GM15510 (cell line): ENCODE results near the gene GPR132.
A peak's percentile ranks its signal among the peaks of the same experiment; 100 is the strongest.

Experiments
- POLR2A ChIP-seq: IDR thresholded peaks from 3 replicates; pipeline ENCODE4 v1.6.1; 2011; ENCODE audit warnings: borderline replicate concordance; ENCODE audit not compliant: insufficient read length; ENCODE audit errors: extremely low read depth

GPR132 gene

DNA sequence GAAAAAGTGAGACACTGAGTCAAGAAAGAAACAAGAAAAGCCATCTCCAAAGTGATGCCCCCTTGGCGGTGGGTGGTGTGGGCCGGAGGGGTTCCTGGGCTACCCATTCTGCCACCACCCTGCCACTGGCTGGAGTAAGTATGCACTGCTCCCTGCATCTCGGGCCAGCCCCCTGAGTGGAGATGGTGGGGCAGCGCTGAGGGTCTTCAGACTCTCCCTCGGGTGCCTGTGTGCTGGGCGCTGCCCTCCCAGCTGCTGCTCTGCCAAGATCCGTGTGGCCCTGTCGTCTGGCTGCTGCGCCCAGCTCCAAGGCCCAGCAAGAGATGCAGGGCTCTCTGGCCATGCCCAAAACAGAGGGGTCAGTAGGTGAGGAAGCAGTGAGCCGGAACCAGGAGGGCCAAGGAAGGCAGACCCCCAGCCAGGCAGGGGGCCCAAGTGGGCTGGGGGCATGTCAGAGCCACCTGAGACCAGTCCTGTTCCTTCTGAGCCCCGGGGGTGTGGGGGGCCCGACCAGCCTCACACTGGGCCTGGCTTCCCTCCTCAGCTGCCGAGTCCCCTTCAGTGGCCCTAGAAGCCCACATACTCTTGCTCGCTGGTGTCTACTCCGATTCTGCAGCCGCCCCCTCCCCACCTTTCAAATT, 5.2 kb downstream of the GPR132 start:
- peak; percentile 10 for TF ChIP-seq POLR2A

DNA sequence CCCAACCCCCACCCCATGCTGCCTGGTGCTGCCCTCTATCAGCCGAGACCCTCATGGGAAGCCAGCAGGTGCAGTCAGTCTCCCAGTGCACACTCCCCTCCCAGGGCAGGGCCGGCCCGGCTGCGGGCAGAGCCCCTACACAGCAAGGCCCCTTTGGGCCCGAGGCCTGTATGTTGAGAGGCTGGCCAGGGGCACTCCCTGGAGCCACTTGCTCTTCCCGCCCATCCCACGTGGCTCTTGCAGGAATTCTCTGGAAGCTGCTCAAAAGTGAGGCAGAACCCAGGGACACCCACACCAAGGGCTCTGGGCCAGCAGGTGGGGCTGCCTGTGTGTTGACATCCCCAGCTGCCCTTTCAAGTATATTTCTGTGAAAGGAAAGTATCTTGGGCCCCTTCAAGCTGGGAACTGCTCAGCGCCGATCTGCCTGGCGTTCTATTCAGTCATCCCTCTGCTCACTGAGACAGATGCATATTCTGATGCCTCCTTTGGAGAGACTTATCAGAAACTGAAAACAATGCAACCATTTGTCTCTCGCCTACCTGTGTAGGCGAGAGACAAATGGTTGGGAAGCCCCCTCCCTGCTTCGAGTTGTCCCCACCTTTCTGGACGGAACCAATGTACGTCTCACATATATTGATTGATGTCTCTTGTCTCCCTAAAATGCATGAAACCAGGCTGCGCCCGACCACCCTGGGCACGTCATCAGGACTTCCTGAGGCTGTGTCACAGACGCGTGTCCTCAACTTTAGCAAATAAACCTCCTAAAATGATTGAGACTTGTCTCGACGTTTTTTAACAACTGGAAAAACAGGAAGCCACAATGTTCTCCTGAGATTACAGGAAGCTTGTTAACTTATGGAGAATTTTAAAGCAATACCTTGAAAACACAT, 6.0 kb downstream of the GPR132 start:
- TF ChIP-seq POLR2A = no peak

DNA sequence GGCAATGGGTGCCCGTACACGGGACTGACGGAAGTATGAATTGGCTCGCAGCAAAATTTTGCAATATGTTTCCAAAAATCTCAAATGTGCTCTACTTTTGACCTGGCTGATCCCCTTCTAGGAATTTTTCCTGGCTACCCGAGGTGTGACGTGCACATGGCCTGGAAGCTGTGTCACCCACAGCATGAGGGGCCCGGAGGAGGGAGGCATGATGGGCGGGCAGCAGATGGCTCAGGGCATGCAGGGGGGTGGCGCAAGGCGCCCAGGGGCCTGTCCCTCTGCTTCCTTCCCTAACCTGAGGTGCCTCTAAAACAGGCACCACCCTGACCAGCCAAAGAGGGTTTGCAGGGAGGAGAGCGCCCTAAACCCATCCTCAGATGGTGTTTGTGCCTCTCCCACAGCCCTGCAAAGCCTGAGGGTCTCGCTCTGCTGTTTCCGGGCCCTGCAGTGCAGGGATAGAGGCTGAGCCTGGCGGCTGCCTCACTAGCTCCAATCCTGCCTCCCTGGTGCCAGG, 6.7 kb downstream of the GPR132 start:
- TF ChIP-seq POLR2A = no peak

DNA sequence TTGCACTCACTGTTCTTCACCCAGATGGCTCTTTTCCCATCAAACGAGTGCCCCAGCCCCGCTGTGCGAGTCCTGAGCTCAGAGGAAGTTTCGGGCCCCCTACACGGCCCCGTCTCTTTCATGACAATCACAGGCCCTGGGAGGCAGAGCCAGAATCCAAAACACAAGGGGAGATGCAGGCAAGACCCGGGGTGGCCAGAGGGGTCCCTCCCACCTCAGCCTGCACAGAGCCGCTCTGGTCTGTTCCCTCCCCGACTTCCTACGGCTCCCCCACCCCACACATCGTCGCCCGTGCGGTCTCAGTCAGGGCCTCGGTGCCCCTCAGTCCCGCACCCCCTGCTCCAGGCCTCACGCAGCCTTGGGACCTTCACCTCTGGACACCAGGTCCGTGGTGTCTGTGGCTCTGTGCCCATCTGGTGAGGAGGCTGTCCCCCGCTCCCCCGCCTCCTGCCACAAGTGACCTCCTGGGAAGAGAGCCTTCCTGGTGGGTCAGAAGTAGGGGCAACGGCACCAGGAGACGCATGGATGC, 8.9 kb downstream of the GPR132 start:
- TF ChIP-seq POLR2A = no peak

DNA sequence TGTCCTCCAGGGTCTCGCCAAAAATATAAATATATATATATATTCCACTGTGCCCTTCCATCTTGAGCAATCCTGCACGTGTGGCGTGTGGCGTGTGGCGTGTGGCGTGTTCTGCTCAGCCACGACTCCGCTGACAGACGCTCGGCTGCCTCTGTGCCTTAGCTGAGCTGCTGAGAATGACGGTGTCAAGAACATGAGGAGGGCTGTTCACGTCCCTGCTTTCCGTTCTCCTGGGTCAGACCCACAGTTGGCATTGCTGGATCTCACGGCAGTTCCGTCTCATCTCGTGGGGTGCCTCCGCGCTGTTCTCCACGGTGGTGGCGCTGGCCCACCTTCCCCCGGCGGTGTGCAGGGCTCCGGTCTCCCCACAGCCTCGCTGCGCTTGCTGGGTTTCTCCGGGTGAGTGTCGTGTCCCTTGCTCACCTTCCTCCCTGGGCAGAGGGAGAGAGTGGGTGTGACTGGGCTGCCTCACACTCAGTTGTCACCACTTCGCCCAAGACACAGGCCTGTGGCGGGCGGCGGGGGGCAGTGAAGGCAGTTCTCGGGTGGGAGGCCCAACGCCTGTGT, 9.4 kb downstream of the GPR132 start:
- TF ChIP-seq POLR2A = no peak

DNA sequence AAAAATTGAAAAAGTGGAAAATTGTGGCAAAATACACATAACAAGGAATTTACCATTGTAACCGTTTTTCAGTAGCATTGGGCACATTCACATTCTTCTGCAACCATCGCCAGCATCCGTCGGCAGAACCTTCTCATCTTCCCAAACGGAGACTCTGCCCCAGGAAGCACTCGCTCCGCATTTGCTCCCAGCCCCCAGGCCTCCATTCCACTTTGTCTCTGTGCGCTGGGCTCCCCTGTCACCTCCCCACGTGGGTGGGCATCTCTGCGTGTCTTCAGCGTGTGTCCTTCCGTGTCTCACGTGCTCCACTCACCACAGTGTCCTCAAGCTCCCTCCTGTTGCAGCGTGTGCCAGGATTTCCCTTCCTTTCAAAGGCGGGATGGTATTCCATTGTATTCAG, 9.9 kb downstream of the GPR132 start:
- no peak for TF ChIP-seq POLR2A

DNA sequence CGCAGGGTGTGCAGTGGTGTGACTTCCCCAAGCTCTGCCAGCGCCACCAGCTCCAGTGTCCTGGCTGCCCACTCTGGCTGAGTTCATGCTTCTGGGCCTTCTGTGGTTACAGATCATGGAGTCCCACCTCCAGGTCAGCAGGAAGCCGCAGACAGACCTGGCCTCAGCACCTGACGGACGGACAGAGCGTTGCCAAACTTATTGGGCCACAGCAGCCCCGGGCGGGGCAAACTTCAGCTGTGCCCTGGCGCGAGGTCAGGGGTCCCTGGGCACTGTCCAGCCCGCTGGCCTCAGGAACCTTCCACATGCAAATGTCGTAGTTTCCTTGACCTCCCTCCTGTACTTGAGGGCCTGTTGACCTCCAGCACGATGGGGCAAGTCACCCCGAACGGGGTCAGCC, 11.2 kb downstream of the GPR132 start:
- no peak for TF ChIP-seq POLR2A

DNA sequence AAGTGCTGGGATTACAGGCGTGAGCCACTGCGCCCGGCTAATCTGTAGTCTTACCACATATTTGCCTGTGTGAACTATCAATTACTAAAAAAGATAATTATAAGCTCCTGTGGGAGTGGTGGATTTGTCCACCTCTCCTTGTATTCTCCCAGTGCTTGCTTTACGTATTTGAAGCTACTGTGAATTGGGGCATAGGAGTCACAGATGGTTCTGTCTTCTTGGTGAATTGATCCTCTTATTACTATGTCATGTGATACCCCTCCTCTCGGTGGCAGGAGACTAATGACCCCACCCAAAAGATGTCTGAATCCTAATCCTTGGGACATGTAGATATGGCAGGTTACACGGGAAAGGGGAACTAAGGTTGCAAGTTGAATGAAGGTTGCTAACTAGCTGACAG, 11.8 kb downstream of the GPR132 start:
- no peak for TF ChIP-seq POLR2A

DNA sequence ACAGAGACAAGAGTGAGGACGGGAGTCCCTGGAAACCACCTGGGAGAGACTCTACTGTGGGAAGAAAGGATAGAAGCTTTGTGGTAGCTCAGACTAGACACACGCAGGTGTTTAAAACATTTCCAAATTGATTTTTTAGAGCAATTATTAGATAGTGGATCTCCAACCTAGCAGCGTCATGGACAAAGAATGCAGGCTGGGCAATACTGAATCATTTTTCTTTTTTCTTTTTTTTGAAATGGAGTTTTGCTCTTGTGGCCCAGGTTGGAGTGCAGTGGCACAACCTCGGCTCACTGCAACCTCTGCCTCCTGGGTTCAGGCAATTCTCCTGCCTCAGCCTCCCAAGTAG, 13.1 kb downstream of the GPR132 start:
- TF ChIP-seq POLR2A = no peak

DNA sequence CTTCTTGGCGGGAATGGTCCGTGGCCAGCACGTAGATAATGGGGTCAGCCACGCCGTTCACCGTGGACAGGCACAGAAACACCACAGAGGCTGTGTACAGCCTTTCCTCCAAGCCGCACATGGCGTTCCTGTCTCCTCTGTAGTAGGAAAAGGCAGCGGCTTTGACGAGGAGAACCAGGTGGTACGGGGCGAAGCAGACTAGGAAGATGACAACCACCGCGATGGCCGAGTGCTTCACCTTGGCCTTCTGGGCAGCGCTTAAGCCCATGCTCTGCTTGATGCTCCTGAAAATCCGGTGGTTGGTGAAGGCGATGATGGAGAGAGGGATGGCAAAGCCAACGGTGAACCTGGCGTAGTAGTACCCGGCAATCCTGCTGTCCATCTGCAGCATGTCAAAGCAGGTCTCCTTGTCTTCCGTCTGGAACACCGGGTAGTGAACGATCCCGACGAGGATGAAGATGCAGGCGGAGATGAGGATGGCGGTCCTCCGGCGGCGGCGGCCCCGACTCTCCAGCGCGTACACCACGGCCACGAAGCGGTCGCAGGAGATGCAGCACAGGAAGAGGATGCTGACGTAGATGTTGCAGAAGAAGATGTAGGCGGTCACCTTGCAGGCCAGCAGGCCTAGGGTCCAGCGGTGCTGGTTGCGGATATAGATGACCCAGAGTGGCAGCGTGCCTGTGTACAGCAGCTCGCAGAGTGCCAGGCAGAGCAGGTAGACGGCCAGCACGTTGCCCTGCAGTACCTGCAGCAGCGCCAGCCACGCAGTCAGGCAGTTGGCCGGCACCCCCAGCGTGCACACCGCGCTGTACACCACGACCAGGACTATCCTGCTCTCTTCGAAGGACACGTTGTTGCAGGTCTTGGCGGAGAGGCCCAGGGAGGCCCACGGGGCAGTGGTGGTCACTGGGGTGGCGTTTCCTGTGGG, 13.8 kb downstream of the GPR132 start:
- TF ChIP-seq POLR2A = peak; percentile 19

DNA sequence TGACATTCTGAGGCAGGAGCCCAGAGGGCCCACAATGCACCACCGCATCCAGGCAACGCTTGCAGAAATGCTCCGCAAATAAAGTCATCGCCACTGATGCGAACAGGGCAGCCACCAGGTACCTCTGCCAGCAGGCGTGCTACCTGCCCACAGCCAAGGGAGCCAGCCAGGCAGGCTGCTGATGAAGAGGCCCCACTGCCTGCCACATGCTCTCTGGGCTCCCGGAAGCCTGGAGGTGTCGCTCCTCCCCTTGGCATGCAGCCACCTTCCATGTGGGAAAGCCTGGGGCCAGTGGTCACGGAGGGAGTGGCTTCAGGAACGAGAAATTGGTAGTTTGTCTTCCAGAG, 14.7 kb downstream of the GPR132 start:
- no peak for TF ChIP-seq POLR2A

DNA sequence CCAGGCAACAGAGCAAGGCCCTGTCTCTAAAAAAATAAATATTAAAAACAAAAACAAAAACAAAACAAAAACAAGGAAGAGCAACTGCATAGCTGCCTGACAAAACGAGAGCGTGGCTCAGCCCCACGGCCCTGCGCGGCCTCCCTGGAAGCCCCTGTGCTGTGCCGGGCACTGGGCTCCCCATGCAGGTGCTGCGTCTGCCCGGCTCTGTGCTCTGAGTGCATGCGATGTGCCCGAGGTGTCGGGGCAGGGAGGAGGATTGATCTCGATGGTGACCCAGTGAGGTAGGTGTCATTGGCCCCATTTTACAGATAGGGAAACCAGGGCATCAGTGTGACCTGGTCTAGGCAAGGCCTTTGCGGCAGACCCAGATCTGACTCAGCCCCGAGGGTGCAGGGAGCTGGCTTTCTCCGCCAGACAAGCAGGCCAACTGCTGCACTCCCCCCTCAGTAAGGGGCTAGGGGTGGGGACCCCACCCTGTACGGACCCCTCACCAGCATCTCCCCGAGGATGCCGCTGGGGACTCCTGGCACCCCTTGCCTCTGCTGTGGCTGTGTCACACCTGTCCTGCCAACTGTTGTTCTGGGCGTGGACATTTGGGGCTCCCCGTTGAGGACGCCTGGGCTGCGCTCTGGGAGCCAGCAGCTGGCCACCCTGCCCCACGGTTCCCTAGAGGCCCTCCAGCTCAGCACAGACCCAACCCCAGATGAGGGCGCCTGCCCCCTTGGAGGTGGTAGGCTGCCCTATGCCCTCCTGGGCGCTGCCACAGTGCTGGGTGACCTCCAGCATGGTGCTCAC, 15.3 kb downstream of the GPR132 start:
- no peak for TF ChIP-seq POLR2A

DNA sequence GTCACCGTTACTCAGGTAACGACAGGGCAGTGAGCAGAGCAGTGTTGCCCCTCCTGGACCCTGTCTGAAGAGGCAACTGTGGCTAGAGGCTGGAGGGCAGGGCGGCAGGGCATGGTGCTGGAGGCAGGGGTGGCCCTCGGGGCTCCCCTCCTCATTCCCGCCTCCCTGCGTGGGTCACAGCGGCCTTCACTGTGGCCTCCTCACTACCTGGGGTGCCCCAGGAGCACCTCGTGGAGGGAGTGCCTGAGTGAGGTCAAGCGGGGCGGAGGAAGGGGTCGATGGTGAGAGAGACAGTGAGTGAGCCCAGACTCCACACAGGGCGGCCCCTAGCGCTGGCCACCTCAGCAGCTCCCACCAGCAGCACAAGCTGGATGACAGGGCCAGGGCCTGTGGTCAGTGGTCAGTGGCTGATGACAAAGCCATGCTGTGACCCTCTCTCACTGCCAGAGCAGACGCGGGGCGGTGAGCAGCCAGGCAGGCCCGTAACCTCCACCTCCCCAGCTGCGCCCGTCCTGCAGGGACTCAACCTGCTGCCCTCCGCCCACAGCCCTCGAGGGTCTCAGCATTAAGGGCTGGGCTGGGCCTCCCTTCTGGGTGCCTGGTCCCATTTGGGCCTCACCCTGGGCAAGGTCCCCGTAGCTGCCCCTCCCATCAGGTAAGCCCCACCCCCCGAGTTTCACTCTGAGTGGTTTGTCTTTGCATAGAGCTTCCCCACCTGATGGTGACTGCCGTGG, 17.8 kb downstream of the GPR132 start:
- TF ChIP-seq POLR2A = no peak
